Measurements from ENCODE around the gene HGFAC. TPM values are rescaled to one million over a fixed set of nuclear protein-coding genes. Genes with fewer than 3 reads are reported as not detected.
A peak's percentile ranks its signal among the peaks of the same experiment; 100 is the strongest.

The HGFAC gene
- total RNA-seq, 1 donor = not detected

- TF ChIP-seq CTCF (IDR thresholded peaks at IDR 0.05; ENCODE audit: insufficient read depth, low read length) = no peak
- DNase-seq (ENCODE audit: low read depth) = no peak
- H3K4me3 ChIP-seq (ENCODE audit: low read depth, low read length) = no peak overlapping the region
Measured at GRCh38 chr4:3437582-3437936, 4.2 kb upstream of the HGFAC start.

GRCh38 chr4:3437998-3438846 is 3.5 kb upstream of the HGFAC start:
- no peak overlapping the region for H3K4me3 ChIP-seq (ENCODE audit: low read depth, low read length)
- no peak for DNase-seq (ENCODE audit: low read depth)
- no peak for TF ChIP-seq CTCF (IDR thresholded peaks at IDR 0.05; ENCODE audit: insufficient read depth, low read length)

- no peak overlapping the region for H3K4me3 ChIP-seq (ENCODE audit: low read depth, low read length)
- DNase-seq (ENCODE audit: low read depth) = no peak
- TF ChIP-seq CTCF (IDR thresholded peaks at IDR 0.05; ENCODE audit: insufficient read depth, low read length) = no peak
Measured at GRCh38 chr4:3438847-3439180, 3.0 kb upstream of the HGFAC start.

GRCh38 chr4:3439391-3439790 is 2.4 kb upstream of the HGFAC start:
- no peak overlapping the region for H3K4me3 ChIP-seq (ENCODE audit: low read depth, low read length)
- DNase-seq (ENCODE audit: low read depth) = no peak
- no peak for TF ChIP-seq CTCF (IDR thresholded peaks at IDR 0.05; ENCODE audit: insufficient read depth, low read length)

GRCh38 chr4:3440011-3440410 is 1.8 kb upstream of the HGFAC start:
- DNase-seq (ENCODE audit: low read depth) = peak; percentile 17
- H3K4me3 ChIP-seq (ENCODE audit: low read depth, low read length) = no peak overlapping the region
- no peak for TF ChIP-seq CTCF (IDR thresholded peaks at IDR 0.05; ENCODE audit: insufficient read depth, low read length)

DNA sequence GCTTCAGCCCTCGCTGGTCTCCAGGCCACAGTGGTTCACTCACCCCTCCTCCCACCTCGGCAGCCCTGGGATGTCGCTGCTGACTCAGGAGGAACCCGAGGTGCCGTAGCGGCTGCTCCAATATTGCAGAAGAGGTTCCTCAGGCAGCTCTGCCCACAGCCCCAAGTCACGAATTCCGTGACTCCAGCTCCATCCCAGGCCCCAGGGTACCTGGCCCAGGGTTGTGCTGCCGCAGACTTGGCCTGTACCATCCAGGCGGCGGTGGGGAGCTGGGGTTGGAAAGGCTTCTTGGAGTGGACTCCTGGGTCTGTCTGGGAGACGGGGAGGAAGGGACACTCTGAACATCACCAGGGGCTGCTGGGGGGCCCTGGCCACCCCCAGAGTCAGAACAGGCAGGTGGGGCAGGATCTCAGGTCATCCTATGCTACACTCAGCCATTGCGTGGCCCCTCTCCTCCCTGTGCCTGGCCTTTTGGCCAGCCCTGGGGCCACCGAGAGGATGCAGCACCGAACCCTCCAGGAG is 728 bp upstream of the HGFAC start:
- no peak overlapping the region for H3K4me3 ChIP-seq (ENCODE audit: low read depth, low read length)
- peak; percentile 4 for DNase-seq (ENCODE audit: low read depth)
- TF ChIP-seq CTCF (IDR thresholded peaks at IDR 0.05; ENCODE audit: insufficient read depth, low read length) = no peak

Data from fibroblast of the aortic adventitia (primary cell).